Parathyroid adenoma (tissue), 2 donors: ENCODE results near the gene SORCS2.

Experiments used
- H2AFZ ChIP-seq: fragments of 300-600 bp; sonication (generic); one replicate; pipeline ENCODE4 v1.7.0; 2017; ENCODE audit warnings: antibody characterized with exemption, mild to moderate bottlenecking
- H3K27ac ChIP-seq: fragments of 300-600 bp; sonication (generic); one replicate; pipeline ENCODE4 v1.7.0; 2017
- H3K27me3 ChIP-seq: fragments of 300-600 bp; sonication (generic); one replicate; pipeline ENCODE4 v1.7.0; 2017; ENCODE audit warnings: low read length; ENCODE audit not compliant: control insufficient read depth, insufficient read depth
- H3K36me3 ChIP-seq: fragments of 300-600 bp; sonication (generic); one replicate; pipeline ENCODE4 v1.7.0; 2017; ENCODE audit warnings: low read length; ENCODE audit not compliant: control insufficient read depth, insufficient read depth
- H3K4me1 ChIP-seq: fragments of 300-600 bp; sonication (generic); one replicate; pipeline ENCODE4 v1.7.0; 2017; ENCODE audit warnings: control low read depth
- H3K4me2 ChIP-seq: fragments of 300-600 bp; sonication (generic); one replicate; pipeline ENCODE4 v1.7.0; 2017; ENCODE audit warnings: low read length
- H3K4me3 ChIP-seq: fragments of 300-600 bp; sonication (generic); one replicate; pipeline ENCODE4 v1.7.0; 2017; ENCODE audit warnings: low read depth, low read length
- H3K79me2 ChIP-seq: fragments of 300-600 bp; sonication (generic); one replicate; pipeline ENCODE4 v1.7.0; 2017; ENCODE audit warnings: control low read depth
- H3K9ac ChIP-seq: fragments of 300-600 bp; sonication (generic); one replicate; pipeline ENCODE4 v1.7.0; 2017; ENCODE audit warnings: mild to moderate bottlenecking
- H3K9me3 ChIP-seq: fragments of 300-600 bp; sonication (generic); one replicate; pipeline ENCODE4 v1.7.0; 2017; ENCODE audit warnings: low read length; ENCODE audit not compliant: control insufficient read depth
- TF ChIP-seq, protein P1 (sequence below): fragments of 300-600 bp; sonication (generic); IDR thresholded peaks from one replicate; pipeline ENCODE4 v1.7.0; 2017; ENCODE audit warnings: antibody characterized with exemption, mild to moderate bottlenecking
- donor health status: primary hyperparathyroidism.

Gene SORCS2

DNA sequence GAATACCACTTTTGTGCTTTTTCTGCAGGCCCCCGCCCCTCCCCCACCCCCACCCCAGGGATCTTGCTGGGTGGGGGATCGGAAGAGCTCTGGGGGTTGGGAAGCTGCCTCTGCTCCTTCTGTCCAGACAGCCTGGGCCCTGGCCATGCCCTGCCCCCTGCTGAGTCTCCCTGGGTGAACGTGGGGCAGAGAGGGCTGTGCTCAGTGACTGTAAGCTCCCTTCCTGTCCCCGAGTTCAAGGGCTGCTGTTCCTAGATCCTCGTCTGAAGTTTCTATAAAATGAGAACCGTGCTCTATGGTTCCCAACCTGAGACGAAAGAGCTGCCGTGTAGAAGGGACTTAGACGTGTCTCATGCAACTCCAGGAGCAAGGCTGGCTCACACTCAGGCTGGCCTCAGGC is 105.0 kb downstream of the SORCS2 start:
- Histone ChIP-seq H3K9ac (no peak overlapping the region), H3K79me2 (no peaks in the 10 kb centered on the region), H3K9me3 (no peaks in the 10 kb centered on the region), H2AFZ (no peak overlapping the region), H3K36me3 (no peaks in the 10 kb centered on the region), H3K4me3 (no peak overlapping the region), H3K4me2 (no peak overlapping the region), H3K27ac (no peak overlapping the region), H3K4me1 (no peaks in the 10 kb centered on the region), H3K27me3 (no peaks in the 10 kb centered on the region)
- TF ChIP-seq, protein P1, sequence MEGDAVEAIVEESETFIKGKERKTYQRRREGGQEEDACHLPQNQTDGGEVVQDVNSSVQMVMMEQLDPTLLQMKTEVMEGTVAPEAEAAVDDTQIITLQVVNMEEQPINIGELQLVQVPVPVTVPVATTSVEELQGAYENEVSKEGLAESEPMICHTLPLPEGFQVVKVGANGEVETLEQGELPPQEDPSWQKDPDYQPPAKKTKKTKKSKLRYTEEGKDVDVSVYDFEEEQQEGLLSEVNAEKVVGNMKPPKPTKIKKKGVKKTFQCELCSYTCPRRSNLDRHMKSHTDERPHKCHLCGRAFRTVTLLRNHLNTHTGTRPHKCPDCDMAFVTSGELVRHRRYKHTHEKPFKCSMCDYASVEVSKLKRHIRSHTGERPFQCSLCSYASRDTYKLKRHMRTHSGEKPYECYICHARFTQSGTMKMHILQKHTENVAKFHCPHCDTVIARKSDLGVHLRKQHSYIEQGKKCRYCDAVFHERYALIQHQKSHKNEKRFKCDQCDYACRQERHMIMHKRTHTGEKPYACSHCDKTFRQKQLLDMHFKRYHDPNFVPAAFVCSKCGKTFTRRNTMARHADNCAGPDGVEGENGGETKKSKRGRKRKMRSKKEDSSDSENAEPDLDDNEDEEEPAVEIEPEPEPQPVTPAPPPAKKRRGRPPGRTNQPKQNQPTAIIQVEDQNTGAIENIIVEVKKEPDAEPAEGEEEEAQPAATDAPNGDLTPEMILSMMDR = no peak

DNA sequence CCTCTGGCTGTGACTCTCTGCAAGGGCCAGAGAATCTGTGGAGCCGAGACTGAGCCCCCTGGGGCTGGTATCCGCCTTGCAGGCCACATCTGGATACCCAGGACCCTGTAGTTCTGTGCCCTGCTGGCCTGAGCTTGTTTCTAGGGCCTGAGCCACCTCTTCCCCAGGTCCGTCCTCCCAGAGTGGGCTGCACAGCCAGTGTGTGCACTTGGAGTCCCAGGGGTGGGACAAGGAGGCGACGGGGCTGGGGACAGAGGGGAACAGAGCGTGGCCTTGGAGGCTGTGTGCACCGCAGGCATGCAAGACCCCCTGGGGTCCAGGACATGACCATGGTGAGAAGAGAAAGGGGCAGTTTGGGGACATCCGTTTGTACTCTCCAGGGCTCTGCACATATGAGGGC is 105.5 kb downstream of the SORCS2 start:
- TF ChIP-seq, protein P1 = no peak
- no peak overlapping the region for H3K4me3 ChIP-seq
- no peaks in the 10 kb centered on the region for H3K9me3 ChIP-seq
- no peaks in the 10 kb centered on the region for H3K79me2 ChIP-seq
- no peaks in the 10 kb centered on the region for H3K4me1 ChIP-seq
- no peak overlapping the region for H2AFZ ChIP-seq
- H3K4me2 ChIP-seq = no peak overlapping the region
- no peak overlapping the region for H3K27ac ChIP-seq
- H3K9ac ChIP-seq = no peak overlapping the region
- H3K27me3 ChIP-seq = no peaks in the 10 kb centered on the region
- H3K36me3 ChIP-seq = no peaks in the 10 kb centered on the region

DNA sequence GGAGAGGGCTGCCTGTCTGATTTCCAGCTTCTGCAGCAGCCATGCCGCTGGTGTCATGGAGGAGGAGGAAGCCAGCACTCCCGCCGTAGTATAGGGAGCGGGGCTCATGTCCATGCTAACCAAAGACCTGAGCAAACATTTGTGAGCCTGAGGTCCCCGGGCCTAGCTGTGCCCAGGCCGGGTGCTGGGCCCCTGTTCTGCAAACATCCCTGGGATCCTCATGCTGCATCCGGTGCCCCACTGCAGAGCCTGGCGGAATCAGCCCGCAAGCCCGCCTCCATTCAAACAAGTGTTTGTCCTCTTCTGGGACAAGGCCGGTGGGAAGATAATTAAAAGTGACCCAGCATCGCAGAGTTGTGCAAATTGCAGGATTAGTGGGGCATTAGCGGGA is 106.3 kb downstream of the SORCS2 start:
- Histone ChIP-seq H3K4me2 (no peak overlapping the region), H3K9me3 (no peaks in the 10 kb centered on the region), H3K4me3 (no peak overlapping the region), H3K9ac (no peak overlapping the region), H2AFZ (no peak overlapping the region), H3K4me1 (no peaks in the 10 kb centered on the region), H3K79me2 (no peaks in the 10 kb centered on the region), H3K27ac (no peak overlapping the region), H3K36me3 (no peaks in the 10 kb centered on the region), H3K27me3 (no peaks in the 10 kb centered on the region)
- TF ChIP-seq, protein P1 = no peak

DNA sequence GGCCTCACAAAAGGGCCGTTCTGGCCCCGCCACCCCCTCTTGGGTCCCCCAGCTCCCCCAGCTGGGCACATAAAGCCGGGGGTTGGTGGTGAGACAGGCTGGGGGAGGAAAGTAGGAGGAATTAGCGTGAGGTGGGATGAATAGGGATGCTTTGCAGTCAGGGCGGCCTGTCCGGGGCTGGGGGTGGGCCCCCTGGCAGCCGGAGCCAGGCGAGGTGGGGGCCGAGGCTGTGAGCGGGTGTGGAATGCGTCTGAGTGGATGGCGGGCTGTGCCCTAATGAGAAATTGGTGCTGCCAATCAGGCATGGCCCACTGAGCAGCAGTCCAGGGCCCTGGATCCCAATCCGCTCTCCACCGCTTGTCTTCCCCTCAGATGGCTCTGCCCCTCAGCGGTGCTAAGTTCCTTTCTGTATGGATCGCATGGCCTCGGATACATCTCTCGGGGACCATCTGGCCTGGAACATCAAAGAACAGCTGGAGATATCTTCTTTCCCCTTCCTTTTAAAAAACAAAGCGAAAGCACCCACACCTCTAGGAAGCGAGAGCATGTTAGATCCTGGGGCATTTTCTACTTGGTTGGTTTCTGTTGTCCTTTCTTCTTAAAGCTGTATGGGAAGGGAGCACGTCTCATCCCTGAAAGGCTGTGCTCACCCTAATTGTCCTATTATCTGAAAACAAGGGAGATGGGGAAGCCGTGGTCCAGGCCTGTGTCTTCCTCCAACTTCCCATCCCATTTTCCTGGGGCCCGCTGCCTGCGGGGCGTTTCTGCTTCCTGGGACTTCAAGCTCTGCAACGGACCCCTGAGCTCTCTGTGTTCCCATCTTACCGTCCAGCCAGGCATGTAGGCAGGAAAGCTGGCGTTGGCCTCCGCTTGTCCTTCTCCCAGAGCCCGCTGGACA is 106.9 kb downstream of the SORCS2 start:
- Histone ChIP-seq H3K4me1 (no peaks in the 10 kb centered on the region), H3K9ac (no peak overlapping the region), H3K36me3 (no peaks in the 10 kb centered on the region), H3K27me3 (no peaks in the 10 kb centered on the region), H3K79me2 (no peaks in the 10 kb centered on the region), H3K9me3 (no peaks in the 10 kb centered on the region), H3K4me2 (no peak overlapping the region), H3K4me3 (no peak overlapping the region), H2AFZ (no peak overlapping the region), H3K27ac (no peak overlapping the region)
- TF ChIP-seq, protein P1 = no peak
